Epithelial cell of alveolus of lung (primary cell): ENCODE results near the gene DHRS7B. TPM values are rescaled to one million over a fixed set of nuclear protein-coding genes. Genes with fewer than 3 reads are reported as not detected.

Experiments
- total RNA-seq: library from RNA; depleted of rRNA; stranded (reverse); fragments of >200 nt; gene quantifications from 2 replicates; pipeline ENCODE4 v1.2.1, GENCODE V29; 2015

DHRS7B gene
- 16.0 and 25.2 TPM in 2 replicates for total RNA-seq

GRCh38 chr17:21126645-21127508 lies at the start of gene DHRS7B:
DHRS7B (plus strand) TSS chr17:21126964; CDS start chr17:21126972, 8 bp downstream.

GRCh38 chr17:21214015-21214776 lies 87.4 kb downstream of the DHRS7B start, which contains the start of gene TMEM11:
TMEM11 (minus strand) TSS chr17:21214161; CDS start chr17:21214152, 9 bp downstream.

Other genes with a start within 250 kb of the DHRS7B start
- gene USP22, start 84.0 kb upstream of the DHRS7B start, total RNA-seq, result 159 and 183 TPM in 2 replicates
- gene TMEM11, start 87.2 kb downstream of the DHRS7B start, total RNA-seq, result 21.1 and 33.4 TPM in 2 replicates
- gene NATD1, start 126.4 kb downstream of the DHRS7B start, total RNA-seq, result 4.3 and 13.8 TPM in 2 replicates
- 15.0 and 22.4 TPM in 2 replicates for gene MAP2K3, start 157.7 kb downstream of the DHRS7B start, total RNA-seq
- gene KCNJ12, start 249.4 kb downstream of the DHRS7B start, total RNA-seq, result 0.26 TPM in 1 of 2 replicates, not detected in the other